Caco-2 (cell line): ENCODE results near the gene EMCN. TPM values are rescaled to one million over a fixed set of nuclear protein-coding genes. Genes with fewer than 3 reads are reported as not detected.

Experiments used
- BruUV-seq: library from RNA; stranded (reverse); fragments of 400-500 nt; replicated peaks from 2 replicates; lab custom pipeline; 2021; lab: Mats Ljungman, UMichigan
- CTCF ChIA-PET: fragments of 300-600 bp; sonication (Branson Sonifier 250); formaldehyde crosslinking; loops from one replicate; lab custom pipeline; 2022; ENCODE audit warnings: antibody characterized with exemption; lab: Charles Lee
- POLR2A ChIA-PET: fragments of 300-600 bp; sonication (Branson Sonifier 250); formaldehyde crosslinking; loops from one replicate; lab custom pipeline; 2022; ENCODE audit warnings: antibody characterized with exemption; lab: Charles Lee
- DNase-seq, 2 experiments: peaks; one replicate each; pipeline versions ENCODE4 v3.0.0 to v3.0.0-alpha.2; 2020 to 2022
- H3K27me3 ChIP-seq: replicated peaks from 2 replicates; pipeline ENCODE4 v1.6.0; 2011; ENCODE audit warnings: low read length; ENCODE audit not compliant: control insufficient read depth, insufficient read depth
- H3K36me3 ChIP-seq: 2 replicates; pipeline ENCODE4 v1.5.1; 2011; ENCODE audit warnings: low read length; ENCODE audit not compliant: control insufficient read depth, insufficient read depth
- H3K4me1 ChIP-seq: fragments of 250-450 bp; sonication (Bioruptor Pico); 2 replicates; pipeline ENCODE4 v1.5.1; 2020; ENCODE audit warnings: mild to moderate bottlenecking
- H3K4me3 ChIP-seq: 2 replicates; pipeline ENCODE4 v1.5.1; 2011; ENCODE audit warnings: low read depth, mild to moderate bottlenecking, control low read depth, low read length
- H3K9me3 ChIP-seq: fragments of 250-450 bp; sonication (Bioruptor Pico); 2 replicates; pipeline ENCODE4 v1.5.1; 2020; ENCODE audit warnings: mild to moderate bottlenecking, moderate library complexity
- H3K27ac Mint-ChIP-seq: one replicate; pipeline ENCODE4 v1.8.0; 2022; ENCODE audit warnings: mixed read lengths; ENCODE audit not compliant: unreplicated experiment
- H3K27me3 Mint-ChIP-seq: one replicate; pipeline ENCODE4 v1.8.0; 2022; ENCODE audit warnings: mixed read lengths; ENCODE audit not compliant: insufficient read depth, unreplicated experiment
- H3K36me3 Mint-ChIP-seq: one replicate; pipeline ENCODE4 v1.8.0; 2022; ENCODE audit warnings: mild to moderate bottlenecking, mixed read lengths; ENCODE audit not compliant: insufficient read depth, unreplicated experiment
- H3K4me1 Mint-ChIP-seq: one replicate; pipeline ENCODE4 v1.8.0; 2022; ENCODE audit warnings: low read depth, mixed read lengths; ENCODE audit not compliant: unreplicated experiment
- H3K4me3 Mint-ChIP-seq: one replicate; pipeline ENCODE4 v1.8.0; 2022; ENCODE audit warnings: mild to moderate bottlenecking, moderate library complexity, mixed read lengths; ENCODE audit not compliant: unreplicated experiment
- H3K9me3 Mint-ChIP-seq: one replicate; pipeline ENCODE4 v1.8.0; 2022; ENCODE audit warnings: mixed read lengths; ENCODE audit not compliant: unreplicated experiment
- CTCF ChIP-seq, 2 experiments: fragments of 200-600 bp in 1 of 2; IDR thresholded peaks; 1 replicate in 1 of 2; 2 replicates in 1 of 2; pipeline versions ENCODE4 v1.5.1 to v1.8.0; 2011 to 2022; ENCODE audit warnings: antibody characterized with exemption in 1 of 2, control low read depth in 1 of 2, inconsistent platforms in 1 of 2, low read depth in 1 of 2, low read length in 1 of 2, mild to moderate bottlenecking in 1 of 2, moderate library complexity in 1 of 2; ENCODE audit not compliant: insufficient read depth in 1 of 2, severe bottlenecking in 1 of 2, unreplicated experiment in 1 of 2
- intact Hi-C: fragments of 100-400 bp; cut with micrococcal nuclease; formaldehyde crosslinking; loops from one replicate; pipeline ENCODE4 v1.10.0; 2022; ENCODE audit not compliant: unreplicated experiment
- total RNA-seq: library from RNA; stranded (reverse); gene quantifications from 2 replicates; pipeline ENCODE4 v1.2.3, GENCODE V29; 2022

The EMCN gene
- total RNA-seq, 1 experiment from 2014 or later: not detected

DNA sequence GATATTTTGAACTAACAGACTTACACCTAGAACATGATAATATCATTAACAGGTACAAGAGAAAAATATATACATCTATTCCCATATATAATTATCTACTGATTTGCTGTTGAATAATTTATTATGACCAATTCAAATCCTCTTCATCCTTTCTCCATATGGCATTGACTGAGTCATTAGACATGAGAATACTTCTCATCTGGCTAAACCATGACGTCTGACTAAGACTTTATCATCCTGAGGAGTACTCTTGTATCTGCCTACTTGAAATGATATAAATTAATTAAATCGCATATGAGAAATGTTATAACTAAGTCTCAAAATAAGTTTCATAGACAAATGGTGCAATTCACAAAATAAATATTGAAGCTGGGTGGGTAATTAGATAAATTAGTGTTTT is 67.4 kb downstream of the EMCN start:
- no peak overlapping the region for H3K27ac Mint-ChIP-seq
- no peak overlapping the region for H3K4me3 ChIP-seq
- no peaks in the 10 kb centered on the region for H3K4me1 Mint-ChIP-seq
- no TSS peak for BruUV-seq
- no peaks in the 10 kb centered on the region for H3K9me3 ChIP-seq
- DNase-seq: no peak
- no peaks in the 10 kb centered on the region for H3K36me3 ChIP-seq
- POLR2A ChIA-PET: no interaction called here
- H3K36me3 Mint-ChIP-seq: no peaks in the 10 kb centered on the region
- CTCF ChIA-PET: no interaction called here
- no peaks in the 10 kb centered on the region for H3K9me3 Mint-ChIP-seq
- no peaks in the 10 kb centered on the region for H3K27me3 Mint-ChIP-seq
- no peak overlapping the region for H3K4me3 Mint-ChIP-seq
- no peaks in the 10 kb centered on the region for H3K27me3 ChIP-seq
- no peaks in the 10 kb centered on the region for H3K4me1 ChIP-seq
- TF ChIP-seq CTCF (IDR thresholded peaks at IDR 0.05; ENCODE audit: insufficient read depth in 1 of 2, low read depth in 1 of 2, low read length in 1 of 2, severe bottlenecking in 1 of 2, unreplicated experiment in 1 of 2): no peak
- intact Hi-C loops: no loop called here

DNA sequence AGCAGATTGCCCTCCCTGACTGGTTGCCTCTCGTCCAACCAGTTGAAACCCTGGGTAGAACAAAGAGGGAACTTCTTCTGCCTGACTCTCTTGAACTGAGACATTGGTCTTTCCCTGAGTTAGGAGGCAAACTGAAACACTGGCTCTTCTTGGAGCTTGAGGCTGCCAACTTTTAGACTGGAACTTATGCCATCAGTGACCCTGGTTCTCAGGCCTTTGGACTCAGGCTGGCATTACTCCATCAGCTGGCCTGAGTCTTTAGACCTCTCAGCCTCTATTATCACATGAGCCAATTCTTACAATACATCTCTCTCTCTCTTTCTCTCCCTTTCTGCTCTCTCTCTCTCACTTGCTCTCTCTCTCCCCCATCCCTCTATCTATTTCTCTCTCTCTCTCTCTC is 86.4 kb downstream of the EMCN start:
- TF ChIP-seq CTCF (IDR thresholded peaks at IDR 0.05; ENCODE audit: insufficient read depth in 1 of 2, low read depth in 1 of 2, low read length in 1 of 2, severe bottlenecking in 1 of 2, unreplicated experiment in 1 of 2): no peak
- H3K4me3 ChIP-seq: no peak overlapping the region
- H3K4me3 Mint-ChIP-seq: no peak overlapping the region
- no peaks in the 10 kb centered on the region for H3K36me3 ChIP-seq
- no peak overlapping the region for H3K27ac Mint-ChIP-seq
- H3K36me3 Mint-ChIP-seq: no peaks in the 10 kb centered on the region
- ChIA-PET POLR2A (no interaction called here), CTCF (no interaction called here)
- H3K4me1 ChIP-seq: no peaks in the 10 kb centered on the region
- no peaks in the 10 kb centered on the region for H3K27me3 ChIP-seq
- no TSS peak for BruUV-seq
- peaks cover 7% of the 10 kb centered on the region for H3K27me3 Mint-ChIP-seq
- peaks cover 10% of the 10 kb centered on the region for H3K9me3 Mint-ChIP-seq
- peaks cover 7% of the 10 kb centered on the region for H3K4me1 Mint-ChIP-seq
- H3K9me3 ChIP-seq: no peaks in the 10 kb centered on the region
- intact Hi-C loops: no loop called here
- no peak for DNase-seq

DNA sequence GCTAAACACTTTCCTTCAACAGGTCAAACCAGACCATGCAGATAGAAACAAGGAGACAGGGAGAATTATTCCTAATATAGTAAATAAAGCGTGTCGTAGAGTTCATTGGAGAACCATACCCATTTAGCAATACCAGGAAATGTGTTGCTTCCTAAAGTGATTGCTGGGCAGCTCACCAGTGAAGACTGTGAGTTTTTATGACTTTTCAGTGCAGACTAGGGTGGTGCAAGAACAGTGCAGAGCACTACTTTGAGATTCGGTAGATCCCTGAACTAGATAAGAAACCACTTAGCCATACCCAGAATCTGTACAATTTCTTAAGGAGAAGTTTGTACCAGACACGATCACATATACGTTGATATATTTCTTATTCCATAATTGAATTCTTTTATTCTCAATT is 87.4 kb downstream of the EMCN start:
- no TSS peak for BruUV-seq
- peaks cover 7% of the 10 kb centered on the region for H3K4me1 Mint-ChIP-seq

More for the DNA sequence above, 87.4 kb downstream of the EMCN start:
- intact Hi-C loops: no loop called here
- H3K27ac Mint-ChIP-seq: no peak overlapping the region
- Histone ChIP-seq H3K9me3 (no peaks in the 10 kb centered on the region), H3K27me3 (no peaks in the 10 kb centered on the region), H3K4me1 (no peaks in the 10 kb centered on the region), H3K36me3 (no peaks in the 10 kb centered on the region), H3K4me3 (no peak overlapping the region)
- peaks cover 7% of the 10 kb centered on the region for H3K27me3 Mint-ChIP-seq
- peaks cover 10% of the 10 kb centered on the region for H3K9me3 Mint-ChIP-seq
- no peaks in the 10 kb centered on the region for H3K36me3 Mint-ChIP-seq
- POLR2A ChIA-PET: no interaction called here
- DNase-seq: no peak
- CTCF ChIA-PET: no interaction called here
- TF ChIP-seq CTCF (IDR thresholded peaks at IDR 0.05; ENCODE audit: insufficient read depth in 1 of 2, low read depth in 1 of 2, low read length in 1 of 2, severe bottlenecking in 1 of 2, unreplicated experiment in 1 of 2): no peak
- no peak overlapping the region for H3K4me3 Mint-ChIP-seq
